ENCODE measurements around the gene SEMA6A.

Gene SEMA6A

DNA sequence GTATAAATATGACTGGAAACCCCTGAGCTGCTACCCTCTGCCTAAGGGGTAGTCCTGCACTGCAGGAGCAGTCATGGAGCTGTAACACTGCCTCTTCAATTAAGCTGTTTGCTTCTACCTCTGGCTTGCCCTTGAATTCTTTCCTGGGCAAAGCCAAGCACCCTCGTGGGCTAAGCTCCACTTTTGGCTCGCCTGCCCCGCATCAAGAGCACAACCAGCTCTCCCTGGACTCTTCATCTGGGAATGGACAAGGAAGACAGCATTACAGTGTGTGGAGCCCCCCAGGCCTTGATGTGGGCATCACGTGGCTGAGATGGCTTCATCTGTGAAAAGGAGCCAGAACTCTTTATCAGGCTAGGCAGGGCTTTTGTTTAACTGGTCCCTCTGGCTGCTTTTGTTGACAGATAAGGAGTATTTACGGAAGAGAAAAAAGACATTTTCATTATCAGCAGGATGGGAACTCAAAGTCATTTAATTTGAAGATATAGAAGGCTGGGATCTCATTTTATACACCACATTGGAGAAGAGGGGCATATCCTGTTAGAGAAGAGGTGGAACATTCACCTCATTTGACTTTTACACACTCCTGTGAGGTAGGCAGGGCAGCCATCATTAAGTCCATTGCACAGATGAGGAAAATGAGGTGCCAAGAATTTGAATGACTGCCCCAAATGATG lies 137.8 kb downstream of the SEMA6A start:
- TF ChIP-seq, protein P1, sequence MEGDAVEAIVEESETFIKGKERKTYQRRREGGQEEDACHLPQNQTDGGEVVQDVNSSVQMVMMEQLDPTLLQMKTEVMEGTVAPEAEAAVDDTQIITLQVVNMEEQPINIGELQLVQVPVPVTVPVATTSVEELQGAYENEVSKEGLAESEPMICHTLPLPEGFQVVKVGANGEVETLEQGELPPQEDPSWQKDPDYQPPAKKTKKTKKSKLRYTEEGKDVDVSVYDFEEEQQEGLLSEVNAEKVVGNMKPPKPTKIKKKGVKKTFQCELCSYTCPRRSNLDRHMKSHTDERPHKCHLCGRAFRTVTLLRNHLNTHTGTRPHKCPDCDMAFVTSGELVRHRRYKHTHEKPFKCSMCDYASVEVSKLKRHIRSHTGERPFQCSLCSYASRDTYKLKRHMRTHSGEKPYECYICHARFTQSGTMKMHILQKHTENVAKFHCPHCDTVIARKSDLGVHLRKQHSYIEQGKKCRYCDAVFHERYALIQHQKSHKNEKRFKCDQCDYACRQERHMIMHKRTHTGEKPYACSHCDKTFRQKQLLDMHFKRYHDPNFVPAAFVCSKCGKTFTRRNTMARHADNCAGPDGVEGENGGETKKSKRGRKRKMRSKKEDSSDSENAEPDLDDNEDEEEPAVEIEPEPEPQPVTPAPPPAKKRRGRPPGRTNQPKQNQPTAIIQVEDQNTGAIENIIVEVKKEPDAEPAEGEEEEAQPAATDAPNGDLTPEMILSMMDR (IDR thresholded peaks at IDR 0.05; ENCODE audit: extremely low read depth, missing control alignments) = no peak
- DNase-seq (ENCODE audit: low spot score) = no peak

DNA sequence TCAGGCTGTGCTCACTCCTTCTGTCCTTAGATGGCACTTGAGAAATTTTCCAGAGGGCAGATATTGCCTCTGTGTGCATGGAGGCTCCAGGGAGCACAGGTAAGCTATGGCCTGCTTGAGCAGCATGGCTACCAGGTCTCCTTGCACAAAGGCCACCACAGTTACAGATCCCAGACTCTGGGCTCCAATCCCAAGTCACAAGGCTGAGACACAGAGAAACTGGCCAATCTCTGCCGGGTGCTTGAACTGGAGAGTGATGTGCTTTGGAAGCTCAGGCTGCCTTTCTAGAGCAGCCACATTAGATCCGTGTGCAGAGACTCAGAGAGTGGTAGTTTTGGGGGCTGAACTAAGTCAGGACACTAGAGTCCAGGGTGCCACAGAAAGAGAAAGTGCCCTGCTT lies 145.7 kb downstream of the SEMA6A start:
- no peak for DNase-seq (ENCODE audit: low spot score)
- TF ChIP-seq, protein P1 (IDR thresholded peaks at IDR 0.05; ENCODE audit: extremely low read depth, missing control alignments) = no peak

DNA sequence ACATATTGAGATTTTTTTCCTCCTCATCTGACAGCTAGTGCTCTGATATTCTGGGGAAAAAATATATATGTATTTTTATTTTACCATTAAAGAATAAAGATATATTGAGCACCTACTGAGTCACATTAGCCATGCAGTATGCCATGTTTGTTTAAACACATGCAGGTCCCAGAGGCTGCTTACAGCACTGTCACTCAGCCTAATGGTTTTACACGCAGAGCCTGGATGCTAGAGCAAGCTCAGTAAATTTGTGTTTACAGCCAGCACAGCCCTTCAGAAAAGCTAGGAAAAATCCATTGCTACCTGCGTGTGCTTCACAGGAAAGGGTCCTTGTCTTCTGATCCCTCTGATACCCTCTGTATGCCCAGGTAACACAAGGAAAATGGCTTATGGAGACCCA lies 146.2 kb downstream of the SEMA6A start:
- TF ChIP-seq, protein P1 (IDR thresholded peaks at IDR 0.05; ENCODE audit: extremely low read depth, missing control alignments) = no peak
- DNase-seq (ENCODE audit: low spot score) = no peak

DNA sequence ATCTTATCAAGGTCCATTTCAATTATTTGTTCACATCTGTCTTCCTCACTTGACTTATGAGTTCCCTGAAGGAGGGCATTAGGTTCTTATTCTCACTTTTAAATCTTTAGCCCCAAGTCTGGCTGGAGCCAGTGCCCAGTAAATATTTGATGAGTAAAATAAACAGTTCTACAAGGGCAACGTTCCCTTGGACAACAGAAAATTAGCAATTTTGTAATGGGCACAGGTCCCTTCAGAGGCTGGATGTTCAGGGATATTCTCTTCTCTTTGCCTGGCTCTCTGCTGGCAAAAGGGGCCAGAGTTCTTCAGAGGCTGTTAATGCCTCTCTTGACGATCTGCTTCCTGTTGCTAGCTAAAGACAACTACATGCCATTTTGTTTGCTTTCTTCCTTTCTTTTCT lies 149.7 kb downstream of the SEMA6A start:
- DNase-seq (ENCODE audit: low spot score) = no peak
- TF ChIP-seq, protein P1 (IDR thresholded peaks at IDR 0.05; ENCODE audit: extremely low read depth, missing control alignments) = no peak

DNA sequence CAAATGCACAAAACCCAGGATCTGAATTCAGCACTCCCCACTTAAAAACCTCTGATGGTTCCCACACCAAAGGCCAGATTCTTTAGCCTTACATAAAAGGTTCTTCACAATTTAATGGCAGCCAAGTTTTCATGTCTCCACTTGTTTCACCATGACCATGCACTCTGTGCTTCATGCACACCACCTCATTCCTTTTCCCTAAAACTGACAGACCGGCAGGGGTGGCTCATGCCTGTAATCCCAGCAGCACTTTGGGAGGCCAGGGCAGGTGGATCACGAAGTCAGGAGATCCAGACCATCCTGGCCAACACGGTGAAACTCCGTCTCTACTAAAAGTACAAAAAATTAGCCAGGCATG lies 150.4 kb downstream of the SEMA6A start:
- TF ChIP-seq, protein P1 (IDR thresholded peaks at IDR 0.05; ENCODE audit: extremely low read depth, missing control alignments) = no peak
- no peak for DNase-seq (ENCODE audit: low spot score)

DNA sequence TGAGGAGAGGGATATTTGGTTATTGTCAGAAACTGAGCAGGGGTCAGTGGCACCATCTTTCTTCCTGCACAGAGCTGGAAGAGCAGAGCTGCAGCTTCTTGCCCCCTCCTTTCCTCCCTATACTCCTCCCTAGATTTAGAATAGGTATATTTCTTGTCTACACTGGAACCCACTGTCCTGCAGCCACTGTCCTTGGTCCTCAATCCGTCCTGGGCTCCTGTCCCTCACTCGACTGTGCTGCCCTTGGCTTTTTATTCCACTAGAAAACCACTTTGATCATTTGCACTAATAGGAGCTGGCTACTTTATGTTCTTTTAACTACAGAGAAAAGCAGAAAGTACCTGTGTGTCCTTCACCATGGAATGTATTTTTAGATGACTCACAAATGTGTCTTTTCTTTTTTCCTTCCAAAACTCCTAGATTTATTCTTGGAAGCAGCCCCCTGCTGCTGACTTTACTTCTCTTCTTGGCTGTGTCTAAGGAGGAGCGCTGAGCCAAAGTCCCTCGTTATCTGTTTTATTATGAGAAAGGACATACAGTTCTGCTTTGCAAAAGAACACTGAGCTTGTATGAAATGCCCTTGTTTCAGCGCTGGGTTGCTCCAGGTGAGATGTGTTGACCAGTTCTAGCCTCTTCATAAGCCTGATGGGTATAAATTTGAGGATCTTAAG lies 150.9 kb downstream of the SEMA6A start:
- TF ChIP-seq, protein P1 (IDR thresholded peaks at IDR 0.05; ENCODE audit: extremely low read depth, missing control alignments) = no peak
- DNase-seq (ENCODE audit: low spot score) = no peak

DNA sequence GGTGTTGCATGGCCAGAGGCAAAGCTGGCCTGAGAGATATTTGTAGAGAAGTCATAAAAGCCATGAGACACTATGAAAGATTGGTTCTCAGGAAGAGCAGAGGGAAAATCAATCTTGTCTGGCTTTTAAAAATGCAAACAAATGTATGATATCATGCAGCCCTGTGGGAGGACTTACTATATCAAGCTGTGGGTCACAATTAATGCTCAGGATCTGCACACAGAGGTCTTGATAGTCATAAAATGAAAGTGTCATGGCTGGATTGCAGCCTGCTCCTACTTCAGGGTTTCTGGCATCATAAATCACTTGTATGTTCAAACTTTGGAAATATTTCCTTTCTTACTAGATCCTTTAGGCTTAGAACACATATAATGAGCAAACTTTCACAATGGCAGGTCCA lies 151.5 kb downstream of the SEMA6A start:
- TF ChIP-seq, protein P1 (IDR thresholded peaks at IDR 0.05; ENCODE audit: extremely low read depth, missing control alignments) = no peak
- no peak for DNase-seq (ENCODE audit: low spot score)

Data from GM20000 (cell line).